Measurements from ENCODE around the gene JAKMIP1. TPM values are rescaled to one million over a fixed set of nuclear protein-coding genes. Genes with fewer than 3 reads are reported as not detected.

Gene JAKMIP1
- total RNA-seq, 2 experiments from 2014 or later: 4.0 to 5.1 TPM

DNA sequence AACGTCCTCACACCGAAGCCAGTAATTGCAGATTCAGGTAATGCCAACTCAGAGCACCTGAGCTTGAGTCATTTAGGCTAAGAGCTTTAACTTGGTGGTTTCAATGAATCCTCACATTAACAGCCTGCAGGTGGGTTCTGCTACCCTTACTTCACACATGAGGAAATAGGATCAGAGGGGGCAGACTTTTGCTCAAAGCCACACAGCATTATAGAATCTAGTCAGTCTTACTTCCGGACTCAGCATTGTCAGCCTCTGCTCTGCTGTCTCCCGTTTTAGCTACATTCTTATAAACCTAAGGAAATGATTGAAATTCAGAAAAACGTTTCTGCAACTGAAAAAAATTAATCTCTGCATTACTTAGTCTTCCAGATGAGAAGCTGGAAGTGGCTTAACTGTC is 188.1 kb downstream of the JAKMIP1 start:
- BruUV-seq (replicated peaks): no TSS peak
- TF ChIP-seq, protein P1, sequence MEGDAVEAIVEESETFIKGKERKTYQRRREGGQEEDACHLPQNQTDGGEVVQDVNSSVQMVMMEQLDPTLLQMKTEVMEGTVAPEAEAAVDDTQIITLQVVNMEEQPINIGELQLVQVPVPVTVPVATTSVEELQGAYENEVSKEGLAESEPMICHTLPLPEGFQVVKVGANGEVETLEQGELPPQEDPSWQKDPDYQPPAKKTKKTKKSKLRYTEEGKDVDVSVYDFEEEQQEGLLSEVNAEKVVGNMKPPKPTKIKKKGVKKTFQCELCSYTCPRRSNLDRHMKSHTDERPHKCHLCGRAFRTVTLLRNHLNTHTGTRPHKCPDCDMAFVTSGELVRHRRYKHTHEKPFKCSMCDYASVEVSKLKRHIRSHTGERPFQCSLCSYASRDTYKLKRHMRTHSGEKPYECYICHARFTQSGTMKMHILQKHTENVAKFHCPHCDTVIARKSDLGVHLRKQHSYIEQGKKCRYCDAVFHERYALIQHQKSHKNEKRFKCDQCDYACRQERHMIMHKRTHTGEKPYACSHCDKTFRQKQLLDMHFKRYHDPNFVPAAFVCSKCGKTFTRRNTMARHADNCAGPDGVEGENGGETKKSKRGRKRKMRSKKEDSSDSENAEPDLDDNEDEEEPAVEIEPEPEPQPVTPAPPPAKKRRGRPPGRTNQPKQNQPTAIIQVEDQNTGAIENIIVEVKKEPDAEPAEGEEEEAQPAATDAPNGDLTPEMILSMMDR (conservative IDR thresholded peaks at IDR 0.05; ENCODE audit: low read length): no peak
- no peaks in the 10 kb centered on the region for H3K9me3 ChIP-seq (ENCODE audit: low read length)
- H3K27ac ChIP-seq (ENCODE audit: low read depth, low read length, poor library complexity, severe bottlenecking): no peak overlapping the region
- no peaks in the 10 kb centered on the region for H3K4me1 ChIP-seq (ENCODE audit: insufficient read depth, low read length, poor library complexity, severe bottlenecking)
- intact Hi-C loops (cut with micrococcal nuclease; ENCODE audit: unreplicated experiment): no loop called here
- no peaks in the 10 kb centered on the region for H4K20me1 ChIP-seq (ENCODE audit: insufficient read depth, low read length)
- POLR2A ChIA-PET: no interaction called here
- DNase-seq (ENCODE audit: low spot score): no peak
- no peak overlapping the region for H2AFZ ChIP-seq (ENCODE audit: low read length)
- no peak overlapping the region for H3K4me2 ChIP-seq (ENCODE audit: low read length)
- no peaks in the 10 kb centered on the region for H3K79me2 ChIP-seq (ENCODE audit: insufficient read depth, low read depth, low read length)
- H3K36me3 ChIP-seq (ENCODE audit: insufficient read depth, low read length): no peaks in the 10 kb centered on the region
- CTCF ChIA-PET (ENCODE audit: unreplicated experiment): no interaction called here
- no peaks in the 10 kb centered on the region for H3K9me2 ChIP-seq (ENCODE audit: insufficient read depth, low read length)
- no peak overlapping the region for H3K4me3 ChIP-seq (ENCODE audit: low read depth, low read length, poor library complexity, severe bottlenecking)

DNA sequence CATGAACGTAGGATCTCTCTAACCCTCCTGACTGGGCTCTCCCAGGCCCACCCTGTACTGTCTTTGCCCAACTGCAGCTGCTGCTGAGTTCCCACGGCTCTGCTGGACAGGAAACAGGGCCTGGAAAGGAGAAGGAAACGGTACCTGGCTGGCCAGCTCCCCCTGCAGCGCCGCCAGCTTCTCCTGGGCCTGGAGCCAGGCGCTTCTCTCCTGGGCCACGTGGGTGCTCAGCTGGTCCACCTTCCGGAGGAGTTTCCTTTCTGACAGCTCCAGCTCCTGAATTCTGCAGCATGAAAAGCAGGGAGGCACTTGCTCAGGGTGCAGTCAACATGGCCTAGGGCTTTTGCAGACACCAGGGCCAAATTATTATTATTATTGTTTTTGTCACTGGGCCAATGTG is 188.7 kb downstream of the JAKMIP1 start:
- no peak for DNase-seq (ENCODE audit: low spot score)
- TF ChIP-seq, protein P1 (conservative IDR thresholded peaks at IDR 0.05; ENCODE audit: low read length): no peak
- no peak for TF ChIP-seq EZH2phosphoT487 (IDR thresholded peaks at IDR 0.05; ENCODE audit: borderline replicate concordance, low read depth, low read length)
- Histone ChIP-seq H3K36me3 (ENCODE audit: insufficient read depth, low read length) (no peaks in the 10 kb centered on the region), H3K4me3 (ENCODE audit: low read depth, low read length, poor library complexity, severe bottlenecking) (no peak overlapping the region), H3K4me1 (ENCODE audit: insufficient read depth, low read length, poor library complexity, severe bottlenecking) (no peaks in the 10 kb centered on the region), H2AFZ (ENCODE audit: low read length) (no peak overlapping the region), H3K27ac (ENCODE audit: low read depth, low read length, poor library complexity, severe bottlenecking) (no peak overlapping the region), H3K79me2 (ENCODE audit: insufficient read depth, low read depth, low read length) (no peaks in the 10 kb centered on the region), H4K20me1 (ENCODE audit: insufficient read depth, low read length) (no peaks in the 10 kb centered on the region), H3K9me3 (ENCODE audit: low read length) (no peaks in the 10 kb centered on the region), H3K9me2 (ENCODE audit: insufficient read depth, low read length) (no peaks in the 10 kb centered on the region), H3K4me2 (ENCODE audit: low read length) (no peak overlapping the region)
- no TSS peak for BruUV-seq (replicated peaks)
- ChIA-PET POLR2A (no interaction called here), CTCF (ENCODE audit: unreplicated experiment) (no interaction called here)
- intact Hi-C loops (cut with micrococcal nuclease; ENCODE audit: unreplicated experiment): no loop called here

DNA sequence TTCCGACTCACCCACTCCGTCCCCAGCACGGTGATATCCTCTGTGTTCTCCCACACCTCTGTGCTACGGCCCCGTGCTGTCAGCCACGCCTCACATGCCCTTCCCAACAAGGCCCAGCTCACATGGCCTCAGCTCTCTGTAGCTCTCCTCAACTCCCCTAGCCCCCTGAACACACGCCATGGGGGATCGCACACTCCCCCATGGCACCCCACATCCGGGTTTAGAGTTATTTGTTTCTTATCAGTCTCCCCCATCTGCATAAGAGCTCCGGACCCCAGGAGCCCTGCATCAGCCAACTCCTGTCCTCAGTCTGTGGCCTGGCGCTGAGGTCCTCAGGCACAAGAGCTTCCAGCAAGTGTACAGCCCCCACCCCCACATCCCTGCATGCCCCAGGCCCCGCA is 189.1 kb downstream of the JAKMIP1 start:
- Histone ChIP-seq H3K4me2 (ENCODE audit: low read length) (no peak overlapping the region), H3K9me3 (ENCODE audit: low read length) (no peaks in the 10 kb centered on the region), H3K79me2 (ENCODE audit: insufficient read depth, low read depth, low read length) (no peaks in the 10 kb centered on the region), H3K9me2 (ENCODE audit: insufficient read depth, low read length) (no peaks in the 10 kb centered on the region), H3K36me3 (ENCODE audit: insufficient read depth, low read length) (no peaks in the 10 kb centered on the region), H2AFZ (ENCODE audit: low read length) (no peak overlapping the region), H3K27ac (ENCODE audit: low read depth, low read length, poor library complexity, severe bottlenecking) (no peak overlapping the region), H4K20me1 (ENCODE audit: insufficient read depth, low read length) (no peaks in the 10 kb centered on the region), H3K4me3 (ENCODE audit: low read depth, low read length, poor library complexity, severe bottlenecking) (no peak overlapping the region), H3K4me1 (ENCODE audit: insufficient read depth, low read length, poor library complexity, severe bottlenecking) (no peaks in the 10 kb centered on the region)
- POLR2A ChIA-PET: no interaction called here
- intact Hi-C loops (cut with micrococcal nuclease; ENCODE audit: unreplicated experiment): no loop called here
- CTCF ChIA-PET (ENCODE audit: unreplicated experiment): no interaction called here
- BruUV-seq (replicated peaks): no TSS peak
- DNase-seq (ENCODE audit: low spot score): no peak
- no peak for TF ChIP-seq EZH2phosphoT487 (IDR thresholded peaks at IDR 0.05; ENCODE audit: borderline replicate concordance, low read depth, low read length)
- TF ChIP-seq, protein P1 (conservative IDR thresholded peaks at IDR 0.05; ENCODE audit: low read length): no peak

Data from OCI-LY7 (cell line).